ENCODE results near the gene CRIP2. TPM values are rescaled to one million over a fixed set of nuclear protein-coding genes. Genes with fewer than 3 reads are reported as not detected.

CRIP2 gene
- total and polyA plus RNA-seq, 2 of the 13 experiments (the other 11 are each of a cell fraction or from before 2014, with no cell fraction given), result 31.6 to 37.9 TPM

DNA sequence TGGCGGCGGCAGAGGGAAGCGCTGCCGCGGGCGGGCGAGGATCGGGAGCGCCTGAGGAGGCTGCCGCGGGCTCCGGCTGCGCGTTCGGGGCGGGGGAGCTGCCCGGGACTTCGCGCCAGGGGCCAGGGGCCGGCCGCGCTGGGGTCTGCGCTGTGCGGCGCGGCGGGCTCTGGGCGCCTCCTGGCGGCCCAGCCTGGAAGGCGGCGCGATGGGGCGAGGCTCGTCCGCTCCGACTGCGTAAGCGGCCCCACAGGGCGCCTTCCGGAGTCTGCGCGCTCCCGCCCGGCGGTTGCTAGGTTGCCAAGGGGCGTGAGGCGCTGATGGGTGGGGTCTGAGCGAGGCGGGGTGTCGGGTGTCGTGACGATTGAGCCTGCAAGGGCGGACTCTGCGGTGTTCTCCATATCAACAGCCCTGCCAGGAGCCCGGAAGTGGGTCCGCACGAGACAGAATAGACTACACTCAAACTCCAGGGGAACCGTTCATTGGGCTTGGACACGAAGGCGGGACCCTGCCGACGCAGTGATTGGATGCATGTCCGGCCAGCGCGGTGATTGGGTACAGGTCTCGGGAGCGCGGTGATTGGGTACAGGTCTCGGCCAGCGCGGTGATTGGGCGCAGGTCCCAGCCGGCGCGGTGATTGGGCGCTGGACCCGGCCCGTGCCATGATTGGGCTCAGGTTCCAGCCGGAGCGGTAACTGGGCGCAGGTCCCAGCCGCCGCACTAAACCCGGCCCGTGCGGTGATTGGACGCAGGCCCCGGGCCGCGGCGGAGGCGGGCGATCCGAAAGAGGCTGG, 16.1 kb downstream of the CRIP2 start, which contains the start of gene TEDC1 (continued):
- TF ChIP-seq, protein P1, sequence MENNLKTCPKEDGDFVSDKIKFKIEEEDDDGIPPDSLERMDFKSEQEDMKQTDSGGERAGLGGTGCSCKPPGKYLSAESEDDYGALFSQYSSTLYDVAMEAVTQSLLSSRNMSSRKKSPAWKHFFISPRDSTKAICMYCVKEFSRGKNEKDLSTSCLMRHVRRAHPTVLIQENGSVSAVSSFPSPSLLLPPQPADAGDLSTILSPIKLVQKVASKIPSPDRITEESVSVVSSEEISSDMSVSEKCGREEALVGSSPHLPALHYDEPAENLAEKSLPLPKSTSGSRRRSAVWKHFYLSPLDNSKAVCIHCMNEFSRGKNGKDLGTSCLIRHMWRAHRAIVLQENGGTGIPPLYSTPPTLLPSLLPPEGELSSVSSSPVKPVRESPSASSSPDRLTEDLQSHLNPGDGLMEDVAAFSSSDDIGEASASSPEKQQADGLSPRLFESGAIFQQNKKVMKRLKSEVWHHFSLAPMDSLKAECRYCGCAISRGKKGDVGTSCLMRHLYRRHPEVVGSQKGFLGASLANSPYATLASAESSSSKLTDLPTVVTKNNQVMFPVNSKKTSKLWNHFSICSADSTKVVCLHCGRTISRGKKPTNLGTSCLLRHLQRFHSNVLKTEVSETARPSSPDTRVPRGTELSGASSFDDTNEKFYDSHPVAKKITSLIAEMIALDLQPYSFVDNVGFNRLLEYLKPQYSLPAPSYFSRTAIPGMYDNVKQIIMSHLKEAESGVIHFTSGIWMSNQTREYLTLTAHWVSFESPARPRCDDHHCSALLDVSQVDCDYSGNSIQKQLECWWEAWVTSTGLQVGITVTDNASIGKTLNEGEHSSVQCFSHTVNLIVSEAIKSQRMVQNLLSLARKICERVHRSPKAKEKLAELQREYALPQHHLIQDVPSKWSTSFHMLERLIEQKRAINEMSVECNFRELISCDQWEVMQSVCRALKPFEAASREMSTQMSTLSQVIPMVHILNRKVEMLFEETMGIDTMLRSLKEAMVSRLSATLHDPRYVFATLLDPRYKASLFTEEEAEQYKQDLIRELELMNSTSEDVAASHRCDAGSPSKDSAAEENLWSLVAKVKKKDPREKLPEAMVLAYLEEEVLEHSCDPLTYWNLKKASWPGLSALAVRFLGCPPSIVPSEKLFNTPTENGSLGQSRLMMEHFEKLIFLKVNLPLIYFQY (CRISPR knock-in tag; IDR thresholded peaks at IDR 0.05; ENCODE audit: borderline replicate concordance), result peak; percentile 75
- peak; percentile 54 for TF ChIP-seq ATF7-NPFF (CRISPR knock-in tag; IDR thresholded peaks at IDR 0.05; ENCODE audit: low read depth)
- peak; percentile 74; the same call in 1 of the 2 replicates for TF ChIP-seq SIN3A (IDR thresholded peaks at IDR 0.05; ENCODE audit: borderline replicate concordance, low read depth, low read length)
- no peak for TF ChIP-seq FOXA1 (IDR thresholded peaks at IDR 0.05)
- peak; percentile 56 for TF ChIP-seq FOXA1 (CRISPR knock-in tag; IDR thresholded peaks at IDR 0.05)
- TF ChIP-seq, protein P2, sequence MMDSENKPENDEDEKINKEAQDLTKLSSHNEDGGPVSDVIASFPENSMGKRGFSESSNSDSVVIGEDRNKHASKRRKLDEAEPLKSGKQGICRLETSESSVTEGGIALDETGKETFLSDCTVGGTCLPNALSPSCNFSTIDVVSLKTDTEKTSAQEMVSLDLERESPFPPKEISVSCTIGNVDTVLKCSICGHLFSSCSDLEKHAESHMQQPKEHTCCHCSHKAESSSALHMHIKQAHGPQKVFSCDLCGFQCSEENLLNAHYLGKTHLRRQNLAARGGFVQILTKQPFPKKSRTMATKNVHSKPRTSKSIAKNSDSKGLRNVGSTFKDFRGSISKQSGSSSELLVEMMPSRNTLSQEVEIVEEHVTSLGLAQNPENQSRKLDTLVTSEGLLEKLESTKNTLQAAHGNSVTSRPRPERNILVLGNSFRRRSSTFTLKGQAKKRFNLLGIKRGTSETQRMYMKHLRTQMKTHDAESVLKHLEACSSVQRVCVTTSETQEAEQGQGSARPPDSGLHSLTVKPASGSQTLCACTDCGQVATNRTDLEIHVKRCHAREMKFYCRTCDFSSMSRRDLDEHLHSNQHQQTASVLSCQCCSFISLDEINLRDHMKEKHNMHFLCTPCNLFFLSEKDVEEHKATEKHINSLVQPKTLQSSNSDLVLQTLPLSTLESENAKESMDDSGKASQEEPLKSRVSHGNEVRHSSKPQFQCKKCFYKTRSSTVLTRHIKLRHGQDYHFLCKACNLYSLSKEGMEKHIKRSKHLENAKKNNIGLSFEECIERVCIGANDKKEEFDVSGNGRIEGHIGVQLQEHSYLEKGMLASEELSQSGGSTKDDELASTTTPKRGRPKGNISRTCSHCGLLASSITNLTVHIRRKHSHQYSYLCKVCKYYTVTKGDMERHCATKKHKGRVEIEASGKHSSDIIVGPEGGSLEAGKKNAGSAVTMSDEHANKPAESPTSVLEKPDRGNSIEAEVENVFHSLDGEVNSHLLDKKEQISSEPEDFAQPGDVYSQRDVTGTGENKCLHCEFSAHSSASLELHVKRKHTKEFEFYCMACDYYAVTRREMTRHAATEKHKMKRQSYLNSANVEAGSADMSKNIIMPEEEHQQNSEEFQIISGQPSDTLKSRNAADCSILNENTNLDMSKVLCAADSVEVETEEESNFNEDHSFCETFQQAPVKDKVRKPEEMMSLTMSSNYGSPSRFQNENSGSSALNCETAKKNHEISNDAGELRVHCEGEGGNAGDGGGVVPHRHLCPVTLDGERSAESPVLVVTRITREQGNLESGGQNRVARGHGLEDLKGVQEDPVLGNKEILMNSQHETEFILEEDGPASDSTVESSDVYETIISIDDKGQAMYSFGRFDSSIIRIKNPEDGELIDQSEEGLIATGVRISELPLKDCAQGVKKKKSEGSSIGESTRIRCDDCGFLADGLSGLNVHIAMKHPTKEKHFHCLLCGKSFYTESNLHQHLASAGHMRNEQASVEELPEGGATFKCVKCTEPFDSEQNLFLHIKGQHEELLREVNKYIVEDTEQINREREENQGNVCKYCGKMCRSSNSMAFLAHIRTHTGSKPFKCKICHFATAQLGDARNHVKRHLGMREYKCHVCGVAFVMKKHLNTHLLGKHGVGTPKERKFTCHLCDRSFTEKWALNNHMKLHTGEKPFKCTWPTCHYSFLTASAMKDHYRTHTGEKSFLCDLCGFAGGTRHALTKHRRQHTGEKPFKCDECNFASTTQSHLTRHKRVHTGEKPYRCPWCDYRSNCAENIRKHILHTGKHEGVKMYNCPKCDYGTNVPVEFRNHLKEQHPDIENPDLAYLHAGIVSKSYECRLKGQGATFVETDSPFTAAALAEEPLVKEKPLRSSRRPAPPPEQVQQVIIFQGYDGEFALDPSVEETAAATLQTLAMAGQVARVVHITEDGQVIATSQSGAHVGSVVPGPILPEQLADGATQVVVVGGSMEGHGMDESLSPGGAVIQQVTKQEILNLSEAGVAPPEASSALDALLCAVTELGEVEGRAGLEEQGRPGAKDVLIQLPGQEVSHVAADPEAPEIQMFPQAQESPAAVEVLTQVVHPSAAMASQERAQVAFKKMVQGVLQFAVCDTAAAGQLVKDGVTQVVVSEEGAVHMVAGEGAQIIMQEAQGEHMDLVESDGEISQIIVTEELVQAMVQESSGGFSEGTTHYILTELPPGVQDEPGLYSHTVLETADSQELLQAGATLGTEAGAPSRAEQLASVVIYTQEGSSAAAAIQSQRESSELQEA (CRISPR knock-in tag; IDR thresholded peaks at IDR 0.05; ENCODE audit: not compliant biosample characterization), result no peak
- peak; percentile 19; the same call in 1 of the 2 replicates for TF ChIP-seq ZNF891 (CRISPR knock-in tag; IDR thresholded peaks at IDR 0.05)
- TF ChIP-seq, protein P3, sequence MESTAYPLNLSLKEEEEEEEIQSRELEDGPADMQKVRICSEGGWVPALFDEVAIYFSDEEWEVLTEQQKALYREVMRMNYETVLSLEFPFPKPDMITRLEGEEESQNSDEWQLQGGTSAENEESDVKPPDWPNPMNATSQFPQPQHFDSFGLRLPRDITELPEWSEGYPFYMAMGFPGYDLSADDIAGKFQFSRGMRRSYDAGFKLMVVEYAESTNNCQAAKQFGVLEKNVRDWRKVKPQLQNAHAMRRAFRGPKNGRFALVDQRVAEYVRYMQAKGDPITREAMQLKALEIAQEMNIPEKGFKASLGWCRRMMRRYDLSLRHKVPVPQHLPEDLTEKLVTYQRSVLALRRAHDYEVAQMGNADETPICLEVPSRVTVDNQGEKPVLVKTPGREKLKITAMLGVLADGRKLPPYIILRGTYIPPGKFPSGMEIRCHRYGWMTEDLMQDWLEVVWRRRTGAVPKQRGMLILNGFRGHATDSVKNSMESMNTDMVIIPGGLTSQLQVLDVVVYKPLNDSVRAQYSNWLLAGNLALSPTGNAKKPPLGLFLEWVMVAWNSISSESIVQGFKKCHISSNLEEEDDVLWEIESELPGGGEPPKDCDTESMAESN (CRISPR knock-in tag; conservative IDR thresholded peaks at IDR 0.05), result peak; percentile 85; the same call in 1 of the 2 replicates
- peak; percentile 92 for TF ChIP-seq SKI (IDR thresholded peaks at IDR 0.05; ENCODE audit: partially characterized antibody)
- peak; percentile 74 for TF ChIP-seq BHLHE40 (IDR thresholded peaks at IDR 0.05; ENCODE audit: low read length)
- no peak for TF ChIP-seq RCOR2 (CRISPR knock-in tag; IDR thresholded peaks at IDR 0.05)
- 0 out of 2 replicates have a peak, but pooled peaks have one; percentile 32 for TF ChIP-seq HOXA5 (CRISPR knock-in tag; IDR thresholded peaks at IDR 0.05)
- TF ChIP-seq ZFP41 (CRISPR knock-in tag; IDR thresholded peaks at IDR 0.05; ENCODE audit: borderline replicate concordance), result peak; percentile 62; the same call in 1 of the 2 replicates
- TF ChIP-seq ZNF768 (CRISPR knock-in tag; IDR thresholded peaks at IDR 0.05), result no peak
- peak; percentile 70; the same call in 1 of the 2 replicates for TF ChIP-seq TAF1 (CRISPR knock-in tag; IDR thresholded peaks at IDR 0.05)
- no peak for TF ChIP-seq ZBTB42 (CRISPR knock-in tag; IDR thresholded peaks at IDR 0.05)

Data from HepG2 (cell line).